Measurements from ENCODE around the gene MEX3B. TPM values are rescaled to one million over a fixed set of nuclear protein-coding genes. Genes with fewer than 3 reads are reported as not detected.

MEX3B gene
- total RNA-seq, 3 donors from 2014 or later = 0.98 to 2.3 (median 2.2) TPM

DNA sequence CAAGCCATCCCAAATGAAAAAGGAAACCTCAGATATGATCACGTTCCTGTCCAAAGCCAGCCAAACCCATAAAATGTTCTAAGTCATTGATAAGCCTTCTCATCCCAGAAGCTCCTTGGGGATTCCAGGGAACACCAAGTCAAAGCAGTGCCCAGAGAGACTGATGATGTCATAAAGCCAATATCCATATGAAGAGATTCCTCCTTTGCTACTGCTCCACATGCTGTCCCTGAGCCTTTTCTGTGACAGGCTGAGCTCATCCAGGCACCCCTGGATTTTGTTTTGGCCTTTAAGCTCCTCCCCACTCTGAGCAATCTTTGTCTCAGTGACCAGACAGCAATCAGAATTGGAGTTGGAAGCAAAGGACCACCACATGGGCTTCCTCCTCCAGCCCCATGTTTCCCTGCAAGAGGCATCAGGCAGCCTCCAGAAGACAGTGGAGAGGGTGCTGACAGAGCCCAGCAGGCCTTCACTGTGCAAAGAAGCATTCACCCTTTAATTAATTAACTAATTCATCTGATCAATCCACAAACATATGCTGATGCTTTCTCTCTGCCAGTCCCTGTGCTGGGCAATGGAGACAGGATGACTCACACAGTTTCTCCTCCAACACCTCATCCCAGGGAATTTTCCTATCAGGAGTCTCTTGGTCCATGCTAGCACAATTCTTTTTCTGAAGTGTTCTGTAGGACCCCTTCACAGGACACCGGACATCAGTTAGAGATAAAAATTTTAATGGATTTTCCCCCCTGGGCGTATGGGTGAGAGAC lies 25.0 kb downstream of the MEX3B start:
- intact Hi-C loops (cut with DNase I; ENCODE audit: low total_unique reads) = no loop called here
- no peaks in the 10 kb centered on the region for H3K27me3 ChIP-seq
- H3K27ac ChIP-seq = peak overlapping the region in 1 of 2 donors; percentile 32
- no peak for DNase-seq (ENCODE audit: low spot score in 2 of 2)
- no peak overlapping the region for H3K4me3 ChIP-seq
- H3K36me3 ChIP-seq = no peaks in the 10 kb centered on the region
- no peak for TF ChIP-seq POLR2A (IDR thresholded peaks at IDR 0.05)
- TF ChIP-seq POLR2AphosphoS5 (IDR thresholded peaks at IDR 0.05) = no peak
- TF ChIP-seq, protein P1, sequence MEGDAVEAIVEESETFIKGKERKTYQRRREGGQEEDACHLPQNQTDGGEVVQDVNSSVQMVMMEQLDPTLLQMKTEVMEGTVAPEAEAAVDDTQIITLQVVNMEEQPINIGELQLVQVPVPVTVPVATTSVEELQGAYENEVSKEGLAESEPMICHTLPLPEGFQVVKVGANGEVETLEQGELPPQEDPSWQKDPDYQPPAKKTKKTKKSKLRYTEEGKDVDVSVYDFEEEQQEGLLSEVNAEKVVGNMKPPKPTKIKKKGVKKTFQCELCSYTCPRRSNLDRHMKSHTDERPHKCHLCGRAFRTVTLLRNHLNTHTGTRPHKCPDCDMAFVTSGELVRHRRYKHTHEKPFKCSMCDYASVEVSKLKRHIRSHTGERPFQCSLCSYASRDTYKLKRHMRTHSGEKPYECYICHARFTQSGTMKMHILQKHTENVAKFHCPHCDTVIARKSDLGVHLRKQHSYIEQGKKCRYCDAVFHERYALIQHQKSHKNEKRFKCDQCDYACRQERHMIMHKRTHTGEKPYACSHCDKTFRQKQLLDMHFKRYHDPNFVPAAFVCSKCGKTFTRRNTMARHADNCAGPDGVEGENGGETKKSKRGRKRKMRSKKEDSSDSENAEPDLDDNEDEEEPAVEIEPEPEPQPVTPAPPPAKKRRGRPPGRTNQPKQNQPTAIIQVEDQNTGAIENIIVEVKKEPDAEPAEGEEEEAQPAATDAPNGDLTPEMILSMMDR (IDR thresholded peaks at IDR 0.05) = no peak
- no peaks in the 10 kb centered on the region for H3K4me1 ChIP-seq
- H3K9me3 ChIP-seq = no peaks in the 10 kb centered on the region

DNA sequence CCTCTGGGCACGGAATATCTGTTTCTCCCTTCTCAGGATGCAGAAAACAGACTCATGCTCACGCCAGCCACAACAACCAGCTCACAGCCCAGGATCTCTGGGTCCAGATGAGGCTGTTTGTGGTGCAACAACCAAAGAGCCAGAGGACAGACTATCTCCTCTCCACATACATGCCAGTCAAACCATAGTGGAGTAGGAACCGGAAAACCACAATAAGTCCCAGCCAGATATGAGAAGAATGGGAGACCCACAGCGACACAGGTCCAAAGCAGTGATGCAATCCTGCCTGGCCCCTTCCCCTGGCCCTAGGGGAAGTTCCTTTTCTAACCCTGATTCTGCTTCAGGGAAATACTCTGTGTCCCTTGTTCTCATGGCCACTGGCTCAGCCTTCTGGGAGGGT lies 27.6 kb downstream of the MEX3B start:
- Histone ChIP-seq H3K4me3 (no peak overlapping the region), H3K4me1 (no peaks in the 10 kb centered on the region), H3K27ac (peak overlapping the region in 1 of 2 donors; percentile 38), H3K9me3 (no peaks in the 10 kb centered on the region), H3K27me3 (no peaks in the 10 kb centered on the region), H3K36me3 (no peaks in the 10 kb centered on the region)
- DNase-seq (ENCODE audit: low spot score in 2 of 2) = no peak
- intact Hi-C loops (cut with DNase I; ENCODE audit: low total_unique reads) = no loop called here
- TF ChIP-seq POLR2A (IDR thresholded peaks at IDR 0.05) = no peak
- no peak for TF ChIP-seq POLR2AphosphoS5 (IDR thresholded peaks at IDR 0.05)
- TF ChIP-seq, protein P1 (IDR thresholded peaks at IDR 0.05) = no peak

DNA sequence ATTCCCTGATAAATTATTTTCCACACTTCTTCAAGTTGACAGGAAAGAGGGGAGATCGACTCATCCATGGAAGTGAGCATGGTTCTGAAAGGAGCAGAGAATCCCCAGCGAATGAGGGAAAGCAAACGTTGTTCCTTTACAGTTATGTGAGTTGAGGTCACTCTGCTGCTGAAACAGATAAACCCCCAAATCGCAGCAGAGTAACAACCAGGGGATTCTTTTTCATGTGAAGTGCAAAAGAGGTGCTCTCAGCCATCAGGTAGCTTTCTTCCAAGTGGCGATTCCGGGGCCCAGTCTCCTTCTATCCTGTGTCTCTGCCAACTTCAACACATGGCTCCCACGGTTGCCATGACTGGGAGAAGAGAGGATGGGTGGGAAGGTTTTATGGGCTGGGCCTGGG lies 28.2 kb downstream of the MEX3B start:
- Histone ChIP-seq H3K27me3 (no peaks in the 10 kb centered on the region), H3K4me3 (no peak overlapping the region), H3K9me3 (no peaks in the 10 kb centered on the region), H3K36me3 (no peaks in the 10 kb centered on the region), H3K27ac (peak overlapping the region in 1 of 2 donors; percentile 38), H3K4me1 (no peaks in the 10 kb centered on the region)
- no peak for DNase-seq (ENCODE audit: low spot score in 2 of 2)
- intact Hi-C loops (cut with DNase I; ENCODE audit: low total_unique reads) = no loop called here
- TF ChIP-seq POLR2A (IDR thresholded peaks at IDR 0.05) = no peak
- no peak for TF ChIP-seq POLR2AphosphoS5 (IDR thresholded peaks at IDR 0.05)
- TF ChIP-seq, protein P1 (IDR thresholded peaks at IDR 0.05) = no peak

DNA sequence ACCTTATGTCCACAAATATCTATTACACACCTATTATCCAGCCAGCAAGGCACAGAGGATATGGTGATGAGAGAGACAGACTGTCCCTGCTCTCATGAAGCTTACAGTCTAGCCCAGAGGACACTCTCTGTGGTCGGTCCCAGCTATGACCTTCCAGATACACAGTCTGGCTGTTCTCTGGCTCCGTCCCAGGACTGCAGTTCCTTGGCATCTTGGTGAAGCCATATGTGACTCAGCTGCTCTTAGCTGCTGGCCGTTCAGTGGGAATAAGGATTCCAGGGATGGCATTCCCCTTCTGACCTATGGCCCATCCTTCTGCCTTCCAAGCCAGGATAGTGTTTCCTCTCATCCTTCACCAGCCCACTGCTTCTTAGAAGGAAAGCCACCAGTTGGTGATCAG lies 30.8 kb downstream of the MEX3B start:
- intact Hi-C loops (cut with DNase I; ENCODE audit: low total_unique reads) = no loop called here

DNA sequence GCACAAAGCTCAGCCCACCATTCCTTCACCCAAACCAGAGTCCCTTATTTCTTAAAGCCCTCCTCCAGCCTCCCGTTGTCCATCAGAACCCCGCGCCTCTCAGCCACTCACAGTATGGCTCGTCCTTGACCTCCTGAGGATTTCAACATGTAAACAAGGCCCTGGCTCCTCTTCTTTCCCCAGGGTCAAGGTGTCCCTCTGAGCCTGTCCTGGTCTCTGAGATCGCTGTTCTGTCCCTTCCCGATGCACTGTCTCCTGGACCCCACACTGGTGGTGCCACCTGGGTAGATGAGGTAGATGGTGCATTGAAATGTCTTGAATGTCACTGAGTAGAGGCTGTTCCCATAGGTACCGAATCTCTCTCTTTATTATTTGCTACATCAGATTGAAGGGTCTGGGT lies 32.9 kb downstream of the MEX3B start:
- H3K36me3 ChIP-seq = no peaks in the 10 kb centered on the region
- H3K27ac ChIP-seq = no peak overlapping the region
- intact Hi-C loops (cut with DNase I; ENCODE audit: low total_unique reads) = no loop called here
- H3K9me3 ChIP-seq = no peaks in the 10 kb centered on the region
- no peak overlapping the region for H3K4me3 ChIP-seq
- H3K27me3 ChIP-seq = no peaks in the 10 kb centered on the region
- DNase-seq (ENCODE audit: low spot score in 2 of 2) = no peak
- H3K4me1 ChIP-seq = no peaks in the 10 kb centered on the region
- TF ChIP-seq POLR2A (IDR thresholded peaks at IDR 0.05) = no peak
- TF ChIP-seq, protein P1 (IDR thresholded peaks at IDR 0.05) = no peak
- no peak for TF ChIP-seq POLR2AphosphoS5 (IDR thresholded peaks at IDR 0.05)

More for the DNA sequence above, 30.8 kb downstream of the MEX3B start:
- Histone ChIP-seq H3K4me1 (no peaks in the 10 kb centered on the region), H3K4me3 (no peak overlapping the region), H3K9me3 (no peaks in the 10 kb centered on the region), H3K27me3 (no peaks in the 10 kb centered on the region), H3K27ac (no peak overlapping the region), H3K36me3 (no peaks in the 10 kb centered on the region)
- no peak for DNase-seq (ENCODE audit: low spot score in 2 of 2)
- TF ChIP-seq, protein P1 (IDR thresholded peaks at IDR 0.05) = no peak
- TF ChIP-seq POLR2AphosphoS5 (IDR thresholded peaks at IDR 0.05) = no peak
- no peak for TF ChIP-seq POLR2A (IDR thresholded peaks at IDR 0.05)

Measured in breast epithelium (tissue), 4 donors.